Measurements from ENCODE around the gene GSTA3. TPM values are rescaled to one million over a fixed set of nuclear protein-coding genes. Genes with fewer than 3 reads are reported as not detected.
"Not testable (repeated sequence)": the region's sequence is repeated elsewhere in the genome, so short reads cannot be mapped to it uniquely, and the experiment has no call there.

The GSTA3 gene
- total RNA-seq, 1 donor from 2014 or later = not detected

- Mint-ChIP-seq H3K4me1 (ENCODE audit: unreplicated experiment) (peaks cover 9% of the 10 kb centered on the region), H3K27me3 (ENCODE audit: unreplicated experiment) (no peaks in the 10 kb centered on the region), H3K36me3 (ENCODE audit: low read depth, unreplicated experiment) (no peaks in the 10 kb centered on the region), H3K9me3 (ENCODE audit: unreplicated experiment) (no peaks in the 10 kb centered on the region), H3K4me3 (ENCODE audit: unreplicated experiment) (no peak overlapping the region), H3K27ac (ENCODE audit: unreplicated experiment) (no peak overlapping the region)
- no peak for TF ChIP-seq CTCF (IDR thresholded peaks at IDR 0.05; ENCODE audit: unreplicated experiment)
- no peak for DNase-seq (ENCODE audit: low spot score)
Observed at GRCh38 chr6:52946306-52946705, 36.8 kb upstream of the GSTA3 start.

GRCh38 chr6:52942821-52943220, 33.3 kb upstream of the GSTA3 start:
- not testable (repeated sequence) for H3K27me3 Mint-ChIP-seq (ENCODE audit: unreplicated experiment); H3K4me1 Mint-ChIP-seq (ENCODE audit: unreplicated experiment); DNase-seq (ENCODE audit: low spot score); H3K9me3 Mint-ChIP-seq (ENCODE audit: unreplicated experiment); H3K36me3 Mint-ChIP-seq (ENCODE audit: low read depth, unreplicated experiment); H3K4me3 Mint-ChIP-seq (ENCODE audit: unreplicated experiment); H3K27ac Mint-ChIP-seq (ENCODE audit: unreplicated experiment)

GRCh38 chr6:52942221-52942620, 32.7 kb upstream of the GSTA3 start:
- TF ChIP-seq CTCF (IDR thresholded peaks at IDR 0.05; ENCODE audit: unreplicated experiment) = no peak
- H3K4me3 Mint-ChIP-seq (ENCODE audit: unreplicated experiment) = no peak overlapping the region
- H3K27ac Mint-ChIP-seq (ENCODE audit: unreplicated experiment) = no peak overlapping the region
- no peaks in the 10 kb centered on the region for H3K36me3 Mint-ChIP-seq (ENCODE audit: low read depth, unreplicated experiment)
- no peaks in the 10 kb centered on the region for H3K27me3 Mint-ChIP-seq (ENCODE audit: unreplicated experiment)
- no peaks in the 10 kb centered on the region for H3K9me3 Mint-ChIP-seq (ENCODE audit: unreplicated experiment)
- DNase-seq (ENCODE audit: low spot score) = no peak
- H3K4me1 Mint-ChIP-seq (ENCODE audit: unreplicated experiment) = peaks cover 9% of the 10 kb centered on the region

GRCh38 chr6:52937908-52938307, 28.4 kb upstream of the GSTA3 start:
- peaks cover 6% of the 10 kb centered on the region for H3K4me1 Mint-ChIP-seq (ENCODE audit: unreplicated experiment)
- TF ChIP-seq CTCF (IDR thresholded peaks at IDR 0.05; ENCODE audit: unreplicated experiment) = no peak
- no peak overlapping the region for H3K4me3 Mint-ChIP-seq (ENCODE audit: unreplicated experiment)
- no peaks in the 10 kb centered on the region for H3K9me3 Mint-ChIP-seq (ENCODE audit: unreplicated experiment)
- no peaks in the 10 kb centered on the region for H3K36me3 Mint-ChIP-seq (ENCODE audit: low read depth, unreplicated experiment)
- H3K27me3 Mint-ChIP-seq (ENCODE audit: unreplicated experiment) = no peaks in the 10 kb centered on the region
- H3K27ac Mint-ChIP-seq (ENCODE audit: unreplicated experiment) = no peak overlapping the region
- no peak for DNase-seq (ENCODE audit: low spot score)

GRCh38 chr6:52933778-52934177, 24.3 kb upstream of the GSTA3 start:
- no peak for TF ChIP-seq CTCF (IDR thresholded peaks at IDR 0.05; ENCODE audit: unreplicated experiment)
- no peak for DNase-seq (ENCODE audit: low spot score)
- Mint-ChIP-seq H3K27me3 (ENCODE audit: unreplicated experiment) (no peaks in the 10 kb centered on the region), H3K36me3 (ENCODE audit: low read depth, unreplicated experiment) (no peaks in the 10 kb centered on the region), H3K9me3 (ENCODE audit: unreplicated experiment) (no peaks in the 10 kb centered on the region), H3K4me1 (ENCODE audit: unreplicated experiment) (peaks cover 7% of the 10 kb centered on the region), H3K4me3 (ENCODE audit: unreplicated experiment) (no peak overlapping the region), H3K27ac (ENCODE audit: unreplicated experiment) (no peak overlapping the region)

GRCh38 chr6:52931351-52931750, 21.9 kb upstream of the GSTA3 start:
- Mint-ChIP-seq H3K4me1 (ENCODE audit: unreplicated experiment) (peaks cover 7% of the 10 kb centered on the region), H3K4me3 (ENCODE audit: unreplicated experiment) (no peak overlapping the region), H3K27me3 (ENCODE audit: unreplicated experiment) (no peaks in the 10 kb centered on the region), H3K36me3 (ENCODE audit: low read depth, unreplicated experiment) (no peaks in the 10 kb centered on the region), H3K27ac (ENCODE audit: unreplicated experiment) (no peak overlapping the region), H3K9me3 (ENCODE audit: unreplicated experiment) (no peaks in the 10 kb centered on the region)
- no peak for TF ChIP-seq CTCF (IDR thresholded peaks at IDR 0.05; ENCODE audit: unreplicated experiment)
- DNase-seq (ENCODE audit: low spot score) = no peak

Measured in endothelial cell (in vitro differentiated cells).